Fibroblast of mammary gland (primary cell): ENCODE measurements around the gene HUS1.
A peak's percentile ranks its signal among the peaks of the same experiment; 100 is the strongest.
"Not testable (repeated sequence)": the region's sequence is repeated elsewhere in the genome, so short reads cannot be mapped to it uniquely, and the experiment has no call there.

Experiments used
- DNase-seq: peaks from one replicate; pipeline ENCODE4 v3.0.0-alpha.2; 2010; ENCODE audit warnings: low read depth
- H3K4me3 ChIP-seq: 2 replicates; pipeline ENCODE4 v1.5.1; 2011; ENCODE audit warnings: low read depth, mild to moderate bottlenecking, low read length, moderate library complexity; ENCODE audit not compliant: control insufficient read depth
- CTCF ChIP-seq: conservative IDR thresholded peaks from 2 replicates; pipeline ENCODE4 v1.5.1; 2011; ENCODE audit warnings: low read depth, low read length, inconsistent platforms; ENCODE audit not compliant: control insufficient read depth, insufficient read depth

Gene HUS1

DNA sequence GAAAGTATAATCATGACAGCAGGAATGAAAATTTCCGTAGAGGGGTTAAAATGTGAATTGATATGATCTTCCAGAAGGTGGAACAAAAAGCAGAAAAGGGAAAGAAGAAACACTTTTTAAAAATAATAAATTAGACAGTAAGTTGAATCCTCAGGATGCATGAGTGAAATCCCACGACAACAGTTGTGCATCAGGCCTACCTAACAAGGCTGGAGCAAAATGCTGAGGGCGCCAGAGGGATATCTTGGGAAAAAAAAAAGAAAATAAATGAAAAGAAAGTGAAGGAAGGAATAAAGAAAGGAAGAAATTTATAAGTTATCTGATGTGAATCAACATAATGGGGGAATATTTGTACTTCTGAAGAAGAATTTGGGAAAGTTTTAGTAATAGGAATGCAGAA lies 13.0 kb upstream of the HUS1 start:
- TF ChIP-seq CTCF: no peak
- H3K4me3 ChIP-seq: no peak overlapping the region
- DNase-seq: no peak

DNA sequence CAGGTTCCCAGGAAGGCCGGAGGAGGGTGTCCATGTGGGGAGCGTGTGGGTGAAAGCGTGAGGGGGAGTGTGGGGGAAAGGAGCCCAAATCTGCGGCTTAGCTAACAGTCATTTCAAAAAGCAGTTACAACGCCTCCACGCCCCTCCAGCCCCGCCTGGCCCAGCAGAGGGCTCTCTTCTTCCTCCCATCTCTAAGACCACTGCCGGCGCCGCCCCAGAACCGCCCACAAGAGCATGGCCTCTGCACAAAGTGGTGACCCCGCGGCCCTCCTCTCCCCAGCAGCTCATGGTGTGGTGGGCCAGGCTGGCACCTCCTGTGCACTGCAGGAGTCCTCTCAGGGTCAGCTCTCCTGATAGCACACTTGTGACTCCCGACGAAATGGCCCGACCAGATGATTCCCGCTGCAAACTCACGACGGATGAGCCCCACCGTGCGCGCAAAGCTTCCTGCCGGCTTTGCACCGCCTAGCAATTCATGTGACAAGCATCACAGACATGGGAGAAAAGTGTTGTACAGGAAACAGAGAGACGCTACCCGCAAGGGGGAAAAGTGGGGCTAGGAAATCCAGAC lies 12.4 kb upstream of the HUS1 start:
- peak; percentile 65 for TF ChIP-seq CTCF
- H3K4me3 ChIP-seq: peak overlapping the region; percentile 51
- peak; percentile 65 for DNase-seq

DNA sequence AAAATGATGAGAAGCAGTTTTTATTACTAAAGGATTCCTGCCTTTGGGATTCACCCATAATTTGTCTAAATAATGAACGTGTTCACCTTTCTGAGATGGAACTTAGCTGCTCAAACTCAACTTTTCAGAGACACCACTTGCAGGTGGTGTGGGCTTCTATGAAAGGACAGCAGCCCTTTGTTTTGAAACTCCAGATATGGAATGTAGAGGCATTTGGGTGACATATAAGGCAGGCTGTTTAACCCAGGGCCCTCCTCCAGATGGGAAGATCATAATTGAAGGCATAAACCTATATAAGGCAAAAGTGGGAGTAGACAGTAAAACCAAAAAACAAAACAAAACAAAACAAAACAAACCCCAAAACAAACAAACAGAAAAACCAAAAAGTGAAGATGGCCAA lies 11.9 kb upstream of the HUS1 start:
- H3K4me3 ChIP-seq: no peak overlapping the region
- DNase-seq: no peak
- no peak for TF ChIP-seq CTCF

DNA sequence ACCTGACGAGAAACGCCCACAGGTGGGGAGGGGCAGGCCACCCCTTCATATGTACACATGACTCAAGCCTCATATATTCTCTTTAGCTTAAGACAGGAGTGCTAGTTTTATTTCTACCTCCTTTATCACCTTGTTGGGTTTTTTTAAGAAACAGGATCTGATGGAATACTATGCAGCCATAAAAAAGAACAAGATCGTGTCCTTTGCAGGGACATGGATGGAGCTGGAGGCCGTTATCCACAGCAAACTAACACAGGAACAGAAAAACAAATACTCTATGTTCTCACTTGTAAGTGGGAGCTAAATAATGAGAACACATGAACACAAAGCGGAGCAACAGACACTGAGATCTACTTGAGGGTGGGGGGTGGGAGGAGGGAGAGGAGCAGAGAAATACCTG lies 11.2 kb upstream of the HUS1 start:
- no peak for DNase-seq
- H3K4me3 ChIP-seq: no peak overlapping the region
- no peak for TF ChIP-seq CTCF

GRCh38 chr7:47989607-47990400 lies 10.4 kb upstream of the HUS1 start:
- DNase-seq: not testable (repeated sequence)

GRCh38 chr7:47988496-47989386 lies 9.3 kb upstream of the HUS1 start:
- no peak for DNase-seq
- peak; percentile 51 for TF ChIP-seq CTCF
- H3K4me3 ChIP-seq: no peak overlapping the region

More at GRCh38 chr7:47989607-47990400, 10.4 kb upstream of the HUS1 start:
- not testable (repeated sequence) for H3K4me3 ChIP-seq

DNA sequence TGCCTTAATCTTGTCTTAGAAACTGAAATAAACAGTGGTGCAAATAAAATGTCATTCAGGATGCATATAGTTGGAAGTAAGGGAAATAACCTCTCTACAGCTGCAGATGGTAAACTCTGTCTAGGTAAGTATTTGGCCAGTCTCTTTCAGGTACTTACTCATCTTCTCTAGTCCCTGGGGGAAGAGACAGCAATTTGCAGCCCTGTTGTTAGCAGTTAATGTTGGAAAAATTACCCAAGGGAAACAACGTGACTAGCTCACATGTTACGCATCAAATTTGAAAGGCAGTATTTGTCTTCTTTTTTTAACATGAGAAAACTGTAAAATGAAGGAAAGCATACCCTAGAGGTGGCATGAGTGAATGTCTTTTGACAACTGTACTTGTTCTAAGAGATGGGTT lies 3.2 kb upstream of the HUS1 start:
- H3K4me3 ChIP-seq: no peak overlapping the region
- DNase-seq: peak; percentile 29
- no peak for TF ChIP-seq CTCF

DNA sequence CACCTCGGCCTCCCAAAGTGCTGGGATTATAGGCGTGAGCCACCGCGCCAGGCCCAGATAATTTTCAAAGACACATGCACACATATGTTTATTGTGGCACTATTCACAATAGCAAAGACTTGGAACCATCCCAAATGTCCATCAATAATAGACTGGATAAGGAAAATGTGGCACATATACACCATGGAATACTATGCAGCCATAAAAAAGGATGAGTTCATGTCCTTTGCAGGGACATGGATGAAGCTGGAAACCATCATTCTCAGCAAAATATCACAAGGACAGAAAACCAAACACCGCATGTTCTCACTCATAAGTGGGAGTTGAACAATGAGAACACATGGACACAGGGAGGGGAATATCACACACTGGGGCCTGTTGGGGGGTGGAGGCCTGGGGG lies 1.2 kb upstream of the HUS1 start:
- not testable (repeated sequence) for H3K4me3 ChIP-seq, DNase-seq
